Nephron progenitor cell (in vitro differentiated cells): ENCODE results near the gene CDIPT.

ENCODE experiments used
- DNase-seq: peaks from one replicate; pipeline ENCODE4 v3.0.0; 2021
- H3K27ac Mint-ChIP-seq: 2 replicates; pipeline ENCODE4 v1.8.0; 2021; ENCODE audit warnings: mild to moderate bottlenecking, moderate library complexity, mixed read lengths
- H3K27me3 Mint-ChIP-seq: 2 replicates; pipeline ENCODE4 v1.8.0; 2021; ENCODE audit warnings: mild to moderate bottlenecking, low read depth, mixed read lengths; ENCODE audit not compliant: poor library complexity
- H3K36me3 Mint-ChIP-seq: 2 replicates; pipeline ENCODE4 v1.8.0; 2021; ENCODE audit warnings: low read depth, mixed read lengths
- H3K4me1 Mint-ChIP-seq: 2 replicates; pipeline ENCODE4 v1.8.0; 2021; ENCODE audit warnings: mixed read lengths
- H3K4me3 Mint-ChIP-seq: 2 replicates; pipeline ENCODE4 v1.8.0; 2021; ENCODE audit warnings: mild to moderate bottlenecking, moderate library complexity, mixed read lengths
- H3K9me3 Mint-ChIP-seq: 2 replicates; pipeline ENCODE4 v1.8.0; 2021; ENCODE audit warnings: mild to moderate bottlenecking, moderate library complexity, mixed read lengths
- CTCF ChIP-seq: fragments of 200-600 bp; sonication (generic); IDR thresholded peaks from 2 replicates; pipeline ENCODE4 v1.5.0; 2021; ENCODE audit warnings: antibody characterized with exemption

Gene CDIPT

GRCh38 chr16:29819506-29819905, 43.5 kb downstream of the CDIPT start:
- peaks cover 21% of the 10 kb centered on the region for H3K36me3 Mint-ChIP-seq
- DNase-seq: no peak
- H3K4me3 Mint-ChIP-seq: peak overlapping the region; percentile 57

GRCh38 chr16:29818082-29818481, 44.9 kb downstream of the CDIPT start:
- Mint-ChIP-seq H3K4me3 (peak overlapping the region; percentile 74), H3K4me1 (peaks cover 90% of the 10 kb centered on the region), H3K9me3 (no peaks in the 10 kb centered on the region), H3K27ac (peak overlapping the region; percentile 30), H3K36me3 (peaks cover 21% of the 10 kb centered on the region), H3K27me3 (no peaks in the 10 kb centered on the region)
- no peak for TF ChIP-seq CTCF
- no peak for DNase-seq

More at GRCh38 chr16:29819506-29819905, 43.5 kb downstream of the CDIPT start:
- TF ChIP-seq CTCF: no peak
- peak overlapping the region; percentile 85 for H3K27ac Mint-ChIP-seq
- H3K9me3 Mint-ChIP-seq: no peaks in the 10 kb centered on the region
- peaks cover 76% of the 10 kb centered on the region for H3K4me1 Mint-ChIP-seq
- no peaks in the 10 kb centered on the region for H3K27me3 Mint-ChIP-seq

GRCh38 chr16:29816694-29817441, 46.2 kb downstream of the CDIPT start:
- DNase-seq: peak; percentile 62

GRCh38 chr16:29815793-29816693, 47.0 kb downstream of the CDIPT start, which contains the start of gene PAGR1:
TSS of gene PAGR1 (plus strand) at chr16:29816152. CDS start at chr16:29816526, 374 bp downstream.
- Mint-ChIP-seq H3K4me3 (peak within 1 kb of the TSS; percentile 93), H3K4me1 (peaks cover 92% of the 10 kb centered on the region), H3K36me3 (peaks cover 21% of the 10 kb centered on the region), H3K9me3 (no peaks in the 10 kb centered on the region), H3K27me3 (no peaks in the 10 kb centered on the region), H3K27ac (peak within 1 kb of the TSS; percentile 98)
- peak; percentile 95 for DNase-seq
- TF ChIP-seq CTCF: peak; percentile 79

More at GRCh38 chr16:29816694-29817441, 46.2 kb downstream of the CDIPT start:
- TF ChIP-seq CTCF: no peak
- Mint-ChIP-seq H3K4me1 (peaks cover 91% of the 10 kb centered on the region), H3K27me3 (no peaks in the 10 kb centered on the region), H3K36me3 (peaks cover 21% of the 10 kb centered on the region), H3K4me3 (peak overlapping the region; percentile 93), H3K9me3 (no peaks in the 10 kb centered on the region), H3K27ac (no peak overlapping the region)

GRCh38 chr16:29815032-29815721, 47.8 kb downstream of the CDIPT start:
- peaks cover 92% of the 10 kb centered on the region for H3K4me1 Mint-ChIP-seq
- peak overlapping the region; percentile 54 for H3K27ac Mint-ChIP-seq
- H3K9me3 Mint-ChIP-seq: no peaks in the 10 kb centered on the region
- TF ChIP-seq CTCF: no peak
- H3K4me3 Mint-ChIP-seq: peak overlapping the region; percentile 93
- peak; percentile 36 for DNase-seq
- H3K27me3 Mint-ChIP-seq: no peaks in the 10 kb centered on the region
- peaks cover 21% of the 10 kb centered on the region for H3K36me3 Mint-ChIP-seq
